ENCODE results near the gene CDH18. TPM values are rescaled to one million over a fixed set of nuclear protein-coding genes. Genes with fewer than 3 reads are reported as not detected.

CDH18 gene
- total RNA-seq, 4 donors from 2014 or later, result not detected

GRCh38 chr5:19865336-19866089, 122.5 kb downstream of the CDH18 start:
- no peak for TF ChIP-seq CTCF (IDR thresholded peaks at IDR 0.05; ENCODE audit: low read depth)

GRCh38 chr5:19862711-19863110, 125.3 kb downstream of the CDH18 start:
- no peak for TF ChIP-seq CTCF (IDR thresholded peaks at IDR 0.05; ENCODE audit: low read depth)

GRCh38 chr5:19859020-19859419, 129.0 kb downstream of the CDH18 start:
- no peak for TF ChIP-seq CTCF (IDR thresholded peaks at IDR 0.05; ENCODE audit: low read depth)

GRCh38 chr5:19855931-19856330, 132.1 kb downstream of the CDH18 start:
- TF ChIP-seq CTCF (IDR thresholded peaks at IDR 0.05; ENCODE audit: low read depth), result no peak

GRCh38 chr5:19855453-19855852, 132.5 kb downstream of the CDH18 start:
- TF ChIP-seq CTCF (IDR thresholded peaks at IDR 0.05; ENCODE audit: low read depth), result no peak

GRCh38 chr5:19855031-19855430, 133.0 kb downstream of the CDH18 start:
- TF ChIP-seq CTCF (IDR thresholded peaks at IDR 0.05; ENCODE audit: low read depth), result no peak

GRCh38 chr5:19853616-19854240, 134.3 kb downstream of the CDH18 start:
- no peak for TF ChIP-seq CTCF (IDR thresholded peaks at IDR 0.05; ENCODE audit: low read depth)

All from subcutaneous adipose tissue (tissue), 4 donors.